NCI-H1417 treated with DMSO at 0.1 percent for 48 hours (cell line): ENCODE measurements around the gene PRPSAP1.
"Not testable (repeated sequence)": the region's sequence is repeated elsewhere in the genome, so short reads cannot be mapped to it uniquely, and the experiment has no call there.

Experiments
- DNase-seq: peaks from one replicate; lab custom pipeline; 2025; lab: John Stamatoyannopoulos, UW

Gene PRPSAP1

GRCh38 chr17:76317535-76317934 is 36.2 kb downstream of the PRPSAP1 start:
- no peak for DNase-seq

GRCh38 chr17:76314392-76315227 is 39.1 kb downstream of the PRPSAP1 start:
- no peak for DNase-seq

- DNase-seq, result no peak
Observed at GRCh38 chr17:76312735-76313134, 41.0 kb downstream of the PRPSAP1 start.

GRCh38 chr17:76309461-76309860 is 44.3 kb downstream of the PRPSAP1 start:
- no peak for DNase-seq

GRCh38 chr17:76307966-76308338 is 45.8 kb downstream of the PRPSAP1 start, which contains the start of gene QRICH2:
TSS of gene QRICH2 (minus strand) at chr17:76308276. CDS start at chr17:76307998, 278 bp downstream.
- no peak for DNase-seq

- DNase-seq, result no peak
Observed at GRCh38 chr17:76307299-76307965, 46.3 kb downstream of the PRPSAP1 start.

- not testable (repeated sequence) for DNase-seq
Observed at GRCh38 chr17:76305135-76305454, 48.6 kb downstream of the PRPSAP1 start.

- no peak for DNase-seq
Observed at GRCh38 chr17:76304226-76305134, 49.2 kb downstream of the PRPSAP1 start.

- DNase-seq, result no peak
Observed at GRCh38 chr17:76297436-76297835, 56.3 kb downstream of the PRPSAP1 start.

GRCh38 chr17:76296889-76297288 is 56.8 kb downstream of the PRPSAP1 start:
- no peak for DNase-seq

GRCh38 chr17:76296186-76296585 is 57.5 kb downstream of the PRPSAP1 start:
- no peak for DNase-seq

GRCh38 chr17:76293106-76293505 is 60.6 kb downstream of the PRPSAP1 start:
- no peak for DNase-seq

GRCh38 chr17:76292567-76292966 is 61.1 kb downstream of the PRPSAP1 start:
- no peak for DNase-seq

GRCh38 chr17:76281573-76282371 is 71.9 kb downstream of the PRPSAP1 start:
- no peak for DNase-seq

GRCh38 chr17:76280650-76281049 is 73.1 kb downstream of the PRPSAP1 start:
- no peak for DNase-seq

- DNase-seq, result no peak
Observed at GRCh38 chr17:76279742-76280287, 73.9 kb downstream of the PRPSAP1 start.

- no peak for DNase-seq
Observed at GRCh38 chr17:76278952-76279741, 74.6 kb downstream of the PRPSAP1 start.

GRCh38 chr17:76278268-76278908 is 75.3 kb downstream of the PRPSAP1 start:
- DNase-seq, result no peak

- no peak for DNase-seq
Observed at GRCh38 chr17:76277300-76278267, 76.1 kb downstream of the PRPSAP1 start.
